T-helper 1 cell (primary cell): ENCODE data around the gene PCYT1A.
"Not testable (repeated sequence)": the region's sequence is repeated elsewhere in the genome, so short reads cannot be mapped to it uniquely, and the experiment has no call there.

Source experiments
- DNase-seq, 5 donors: peaks; one replicate each; pipeline ENCODE4 v3.0.0-alpha.2; 2012 to 2020
- total RNA-seq, 4 donors: gene quantifications; one replicate each; lab custom pipeline; 2026; lab: John Stamatoyannopoulos, UW

Gene PCYT1A
- 46.4 to 89.5 (median 81.6) reads per million in 4 donors for total RNA-seq

DNA sequence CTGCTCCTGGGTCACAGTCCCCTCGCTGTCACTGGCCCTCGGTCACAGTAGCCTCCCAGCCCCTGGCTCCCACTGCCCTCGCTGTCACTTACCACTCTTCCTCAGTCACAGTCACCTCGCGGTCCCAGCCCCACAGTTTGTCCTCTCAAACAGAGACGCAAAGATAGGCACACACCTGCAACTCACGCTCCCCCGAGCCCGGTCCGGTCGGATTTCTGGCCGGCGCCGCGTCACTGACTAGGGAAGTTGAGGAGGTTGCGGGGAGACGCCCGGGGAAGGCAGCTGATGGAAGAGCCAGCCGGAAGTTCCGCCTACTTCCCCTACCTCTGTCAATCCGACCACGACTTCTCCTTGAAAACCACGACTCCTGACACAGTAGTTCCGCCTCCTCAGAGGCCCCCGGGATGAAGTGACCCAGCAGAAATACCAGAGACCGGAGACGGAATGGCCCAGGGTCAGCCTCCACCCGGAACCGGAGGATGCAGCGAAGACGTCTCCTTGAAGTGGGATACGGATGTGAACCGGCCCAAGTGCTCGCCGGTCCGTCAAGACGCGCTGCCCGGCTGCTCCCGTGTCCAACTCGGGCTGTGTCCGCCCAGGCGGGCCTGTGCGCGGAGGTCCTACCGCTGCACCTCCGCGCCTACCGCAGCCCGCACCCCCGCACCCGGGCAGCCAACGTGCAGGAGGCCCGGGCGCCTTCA is at the start of gene PCYT1A:
Gene PCYT1A (minus strand): TSS at position 287 of the 701 bp plus-strand sequence. CDS start 17,195 bp downstream, outside the sequence.
- DNase-seq: peak; percentile 57 to 88 (median 67)

DNA sequence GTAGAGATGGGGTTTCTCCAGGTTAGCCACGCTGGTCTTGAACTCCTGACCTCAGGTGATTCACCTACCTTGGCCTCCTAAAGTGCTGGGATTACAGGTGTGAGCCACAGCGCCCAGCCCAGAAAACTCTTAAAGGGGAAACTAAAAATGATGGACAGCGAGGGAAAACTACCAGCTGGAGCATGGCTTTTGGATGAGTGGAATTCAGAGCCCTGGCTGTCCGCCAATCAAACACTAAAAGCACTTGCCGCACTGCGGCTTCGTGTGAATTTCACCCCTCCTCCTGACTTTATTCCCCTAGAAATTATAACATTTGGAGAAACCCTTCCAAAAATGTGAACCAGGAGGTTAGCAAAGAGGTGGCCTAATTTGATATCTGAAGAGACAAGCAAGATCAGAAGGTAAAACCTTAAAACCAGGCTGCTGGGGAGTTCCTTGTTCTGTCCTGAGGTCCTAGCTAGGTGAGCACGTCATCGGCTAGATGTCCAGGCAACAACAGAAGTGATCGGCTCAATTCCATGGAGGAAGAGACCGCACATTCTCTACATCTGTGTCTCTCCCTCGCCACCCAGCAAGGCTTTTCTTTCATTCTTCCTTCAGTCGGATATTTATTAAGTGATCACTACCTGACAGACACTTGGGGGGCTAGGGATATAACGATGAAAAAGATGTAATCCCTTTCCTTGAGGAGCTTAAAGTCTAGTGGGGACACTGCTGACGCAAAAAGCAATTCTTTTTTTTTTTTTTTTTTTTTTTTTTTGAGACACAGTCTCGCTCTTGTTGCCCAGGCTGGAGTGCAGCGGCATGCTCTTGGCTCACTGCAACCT is 49.0 kb upstream of the PCYT1A start:
- no peak for DNase-seq

DNA sequence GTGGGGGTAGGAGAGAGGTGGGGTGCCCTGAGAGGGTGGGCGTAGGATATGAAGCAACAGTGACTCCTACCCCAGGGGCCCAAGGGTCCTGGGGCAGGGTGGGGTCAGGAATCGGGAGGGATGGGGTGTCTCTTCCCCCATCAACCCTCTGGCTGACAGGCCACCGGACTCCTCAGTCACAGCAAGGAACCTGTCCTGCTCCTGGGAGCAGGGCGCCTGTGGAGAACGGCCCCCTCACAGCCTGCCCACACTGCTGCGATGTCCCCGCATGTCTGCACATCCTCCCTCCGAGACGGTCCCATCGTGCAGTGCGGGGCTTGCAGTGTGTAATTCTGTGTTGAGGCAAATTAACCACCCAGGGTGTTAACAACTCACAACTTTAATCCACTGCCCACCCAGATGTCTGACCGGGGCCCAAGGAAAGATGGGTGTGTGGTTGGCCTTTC is 48.0 kb upstream of the PCYT1A start:
- DNase-seq: no peak

DNA sequence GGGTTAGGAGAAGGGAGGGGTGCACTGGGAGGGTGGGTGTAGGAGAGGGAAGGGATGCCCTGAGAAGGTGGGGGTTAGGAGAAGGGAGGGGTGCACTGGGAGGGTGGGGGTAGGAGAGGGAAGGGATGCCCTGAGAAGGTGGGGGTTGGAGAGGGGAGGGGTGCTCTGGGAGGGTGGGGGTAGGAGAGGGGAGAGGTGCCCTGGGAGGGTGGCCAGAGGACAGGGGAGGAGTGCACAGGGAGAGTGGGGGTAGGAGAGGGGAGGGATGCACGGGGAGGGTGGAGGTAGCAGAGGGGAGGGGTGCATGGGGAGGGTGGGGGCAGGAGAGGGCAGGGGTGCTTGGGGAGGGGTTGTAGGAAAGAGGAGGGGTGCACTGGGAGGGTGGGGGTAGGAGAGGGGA is 47.5 kb upstream of the PCYT1A start:
- DNase-seq: no peak

DNA sequence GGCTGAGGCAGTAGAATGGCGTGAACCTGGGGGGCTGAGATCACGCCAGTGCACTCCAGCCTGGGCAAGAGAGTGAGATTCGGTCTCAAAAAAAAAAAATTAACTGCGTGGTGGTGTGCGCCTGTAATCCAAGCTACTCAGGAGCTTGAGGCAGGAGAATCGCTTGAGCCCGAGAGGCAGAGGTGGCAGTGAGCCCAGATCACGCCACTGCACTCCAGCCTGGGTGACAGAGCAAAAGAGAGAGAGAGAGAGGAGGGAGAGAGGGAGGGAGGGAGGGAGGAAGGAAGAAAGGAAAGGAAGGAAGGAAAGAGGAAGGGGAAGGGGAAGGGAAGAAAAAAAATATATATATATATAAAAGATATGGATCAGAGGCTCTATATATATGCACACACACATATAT is 44.6 kb upstream of the PCYT1A start:
- no peak for DNase-seq

DNA sequence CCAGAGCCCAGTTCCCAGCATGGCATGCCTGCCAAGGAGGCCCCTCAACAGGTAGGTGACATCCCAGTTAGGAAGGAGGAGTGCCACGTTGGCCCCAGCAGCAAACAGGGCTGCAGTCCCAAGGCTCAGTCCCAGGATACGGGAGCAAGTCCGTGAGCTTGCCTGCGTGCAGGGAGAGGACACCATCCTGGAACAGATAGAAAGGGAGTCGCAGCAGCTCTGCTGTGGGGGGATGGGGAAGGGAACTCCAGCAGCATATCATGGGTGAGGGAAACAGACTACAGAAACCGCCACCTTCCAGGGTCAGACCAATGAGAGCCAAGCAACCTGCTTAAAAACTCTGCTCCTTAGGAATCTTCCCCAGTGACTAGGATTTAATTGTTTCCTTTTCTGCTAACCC is 39.9 kb upstream of the PCYT1A start:
- DNase-seq: no peak

DNA sequence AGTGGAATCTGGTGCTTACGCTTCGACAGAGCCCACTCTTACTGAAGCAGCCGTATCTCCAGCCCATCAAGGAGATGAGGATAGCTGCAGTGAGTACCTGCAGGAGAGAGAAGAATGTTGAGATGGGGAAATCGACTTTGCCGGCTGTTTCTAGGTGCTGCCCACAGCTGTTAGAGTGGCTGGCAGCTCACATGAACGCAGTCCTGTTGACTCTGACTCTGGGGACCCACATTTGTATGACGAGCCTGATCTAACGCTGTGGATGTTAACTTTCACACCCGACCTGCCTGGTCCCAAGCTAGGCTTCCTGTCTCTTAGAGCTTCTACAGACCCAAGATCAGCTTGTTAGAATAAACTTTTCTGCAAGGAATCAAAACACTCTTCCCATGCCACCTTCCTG is 39.4 kb upstream of the PCYT1A start:
- DNase-seq: no peak

DNA sequence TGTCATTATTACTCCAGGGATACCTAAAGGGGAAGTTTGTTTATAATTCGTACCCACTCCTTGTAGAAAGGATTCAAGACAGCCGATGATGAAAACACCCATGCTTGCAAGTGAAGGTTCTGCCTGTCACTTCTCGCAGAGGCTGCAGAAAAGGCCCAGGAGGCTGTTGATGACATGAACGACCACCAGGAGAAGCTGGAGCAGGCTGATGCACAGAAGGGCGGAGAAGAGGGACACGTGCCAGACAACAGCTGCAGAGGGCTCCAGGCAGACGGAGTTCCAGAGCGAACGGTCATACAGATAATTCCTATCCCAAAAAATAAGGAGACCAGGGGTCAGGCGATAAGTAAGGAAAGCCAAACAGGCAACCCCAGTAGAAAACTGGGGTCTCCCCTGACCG is 36.2 kb upstream of the PCYT1A start:
- DNase-seq: no peak

DNA sequence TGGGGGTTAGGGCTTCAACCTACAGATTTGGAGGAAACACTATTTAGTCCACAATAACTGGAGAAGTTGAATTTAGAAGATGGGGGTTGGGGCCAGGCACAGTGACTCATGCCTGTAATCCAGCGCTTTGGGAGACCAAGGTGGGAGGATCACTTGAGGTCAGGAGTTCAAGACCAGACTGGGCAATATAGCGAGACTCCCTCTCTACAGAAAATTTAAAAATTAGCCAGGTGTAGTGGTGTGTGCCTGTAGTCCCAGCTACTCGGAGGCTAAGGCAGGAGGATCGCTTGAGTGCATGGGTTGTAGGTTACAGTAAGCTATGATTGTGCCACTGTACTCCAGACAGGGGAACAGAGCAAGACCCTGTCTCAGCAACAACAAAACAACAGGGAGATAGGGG is 35.5 kb upstream of the PCYT1A start:
- DNase-seq: no peak

DNA sequence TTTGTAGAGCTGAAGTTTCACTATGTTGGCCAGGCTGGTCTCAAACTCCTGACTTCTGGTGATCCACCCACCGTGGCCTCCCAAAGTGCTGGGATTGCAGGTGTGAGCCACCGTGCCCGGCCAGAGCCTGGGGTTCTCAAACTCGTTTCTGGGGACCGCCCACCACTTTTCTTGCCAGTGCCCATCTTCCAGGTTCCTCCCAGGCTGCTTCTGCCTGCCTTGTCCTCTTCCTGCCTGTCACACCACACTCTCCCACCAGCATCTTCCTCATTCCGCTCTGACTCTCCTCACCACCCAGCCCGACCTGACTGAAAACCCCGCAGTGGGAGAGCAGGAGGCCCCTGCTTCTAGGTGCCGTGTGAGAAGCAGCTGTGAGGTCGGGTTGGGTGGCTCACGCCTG is 33.6 kb upstream of the PCYT1A start:
- DNase-seq: no peak

DNA sequence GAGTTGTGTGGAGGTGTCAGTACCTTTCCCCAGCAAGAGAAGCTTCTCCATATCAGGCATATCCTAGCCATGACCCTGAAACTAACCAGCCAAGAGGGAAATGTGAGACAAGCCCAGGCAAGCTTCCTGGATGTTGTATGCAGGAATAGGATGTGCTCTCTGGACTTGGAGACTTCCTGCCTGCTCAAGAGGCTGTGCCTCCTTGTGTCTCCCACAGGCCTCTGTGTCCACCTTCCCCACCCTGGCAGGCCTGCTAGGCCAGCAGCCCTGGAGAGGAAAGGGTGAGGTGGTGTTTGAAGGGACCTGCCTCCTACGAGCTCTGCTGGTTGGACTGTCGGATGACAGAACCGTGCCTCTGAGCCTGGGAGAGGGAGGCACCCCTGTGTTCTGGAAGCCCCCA is 32.6 kb upstream of the PCYT1A start:
- DNase-seq: no peak

DNA sequence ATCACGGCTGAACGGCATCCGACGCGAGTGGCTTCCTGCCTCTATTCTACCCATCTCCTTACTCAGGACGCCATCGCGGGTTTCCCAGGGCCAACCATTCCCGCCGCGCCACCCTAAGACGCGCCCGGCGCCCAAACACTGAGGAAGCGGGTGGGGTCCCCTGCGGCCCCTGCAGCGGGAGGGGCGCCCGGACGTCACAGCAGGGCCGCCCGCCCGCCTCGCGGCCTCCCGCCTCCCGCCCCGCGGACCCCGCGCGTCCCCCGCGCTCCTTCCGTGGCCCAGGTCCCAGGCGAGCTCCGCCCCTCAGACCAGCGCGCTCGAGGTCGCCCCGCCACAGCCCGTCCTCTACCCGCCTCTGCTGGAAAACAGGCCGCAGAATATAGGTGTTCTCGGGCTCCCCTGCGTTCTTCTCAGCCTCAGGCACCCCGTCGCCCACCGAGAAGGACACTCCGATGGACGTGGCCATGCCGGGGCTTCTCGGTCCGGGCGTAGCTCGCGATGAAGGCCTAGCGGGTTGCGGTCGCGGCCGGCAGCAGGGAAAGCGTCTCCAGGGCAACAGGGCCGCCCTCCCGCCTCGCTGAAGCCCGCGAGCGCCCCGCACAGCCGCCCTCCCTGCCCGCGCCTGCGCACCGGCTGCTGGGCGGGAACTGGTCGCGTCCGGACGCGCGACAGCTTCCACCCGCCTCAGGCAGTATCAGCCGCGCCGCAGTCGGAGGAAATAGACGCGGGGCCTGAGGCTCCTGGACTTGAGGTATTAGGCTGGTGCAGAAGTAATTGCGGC is 30.4 kb upstream of the PCYT1A start, which contains the start of gene DYNLT2B:
Gene DYNLT2B (minus strand): TSS at position 554 of the 781 bp plus-strand sequence. CDS start 88 bp downstream, at position 466.
- DNase-seq: peak; percentile 78 to 94 (median 80)

DNA sequence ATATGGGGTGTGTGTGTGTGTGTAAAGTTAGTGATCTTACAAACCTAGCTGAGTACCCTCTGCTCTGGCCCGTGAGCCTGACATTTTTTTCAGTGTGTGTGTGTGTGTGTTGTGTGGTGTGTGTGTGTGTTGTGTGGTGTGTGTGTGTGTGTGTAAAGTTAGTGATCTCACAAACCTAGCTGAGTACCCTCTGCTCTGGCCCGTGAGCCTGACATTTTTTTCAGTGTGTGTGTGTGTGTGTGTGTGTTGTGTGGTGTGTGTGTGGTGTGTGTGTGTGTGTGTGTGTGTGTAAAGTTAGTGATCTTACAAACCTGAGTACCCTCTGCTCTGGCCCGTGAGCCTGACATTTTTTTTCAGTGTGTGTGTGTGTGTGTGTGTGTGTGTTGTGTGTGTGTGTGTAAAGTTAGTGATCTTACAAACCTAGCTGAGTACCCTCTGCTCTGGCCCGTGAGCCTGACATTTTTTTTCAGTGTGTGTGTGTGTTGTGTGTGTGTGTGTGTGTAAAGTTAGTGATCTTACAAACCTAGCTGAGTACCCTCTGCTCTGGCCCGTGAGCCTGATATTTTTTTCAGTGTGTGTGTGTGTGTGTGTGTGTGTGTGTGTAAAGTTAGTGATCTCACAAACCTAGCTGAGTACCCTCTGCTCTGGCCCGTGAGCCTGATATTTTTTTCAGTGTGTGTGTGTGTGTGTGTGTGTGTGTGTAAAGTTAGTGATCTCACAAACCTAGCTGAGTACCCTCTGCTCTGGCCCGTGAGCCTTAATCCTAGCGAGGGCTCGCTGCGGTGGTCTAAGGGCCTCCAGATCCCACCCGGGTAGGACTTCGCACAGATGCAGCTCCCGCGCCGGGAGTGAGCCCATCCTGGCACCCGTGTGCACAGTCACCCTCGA is 29.5 kb upstream of the PCYT1A start:
- DNase-seq: not testable (repeated sequence)

DNA sequence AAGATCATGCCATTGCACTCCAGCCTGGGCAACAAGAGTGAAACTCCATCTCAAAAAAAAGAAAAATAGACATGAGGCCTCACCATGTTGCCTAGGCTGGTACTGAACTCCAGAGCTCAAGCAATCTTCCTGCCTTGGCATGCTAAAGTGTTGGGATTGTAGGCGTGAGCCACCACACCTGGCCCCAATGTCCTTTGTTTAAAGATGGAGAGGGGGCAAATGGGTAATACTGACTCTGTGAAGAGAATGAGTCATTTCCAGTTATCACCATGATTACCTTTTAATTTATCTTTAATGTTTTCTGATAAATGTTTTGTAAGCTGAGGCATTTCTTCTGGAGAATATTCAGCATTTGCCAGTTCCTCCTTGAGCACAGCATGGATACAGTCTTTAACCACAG is 28.3 kb upstream of the PCYT1A start:
- no peak for DNase-seq

DNA sequence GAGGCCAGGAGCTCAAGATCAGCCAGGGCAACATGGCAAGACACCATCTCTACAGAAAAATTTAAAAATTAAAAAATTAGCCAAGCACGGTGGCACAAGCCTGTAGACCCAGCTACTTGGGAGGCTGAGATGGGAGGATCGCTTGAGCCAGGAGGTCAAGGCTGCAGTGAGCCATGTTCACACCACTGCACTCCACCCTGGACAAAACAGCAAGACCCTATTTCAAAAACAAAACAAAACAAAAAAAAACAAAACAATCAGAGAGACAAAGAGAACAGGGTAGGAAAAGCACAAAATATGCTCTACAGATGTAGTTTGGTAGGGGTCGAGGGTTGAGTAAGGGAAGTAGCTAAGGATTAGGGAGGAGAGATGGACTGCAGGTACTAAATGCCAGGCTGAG is 27.1 kb upstream of the PCYT1A start:
- no peak for DNase-seq

DNA sequence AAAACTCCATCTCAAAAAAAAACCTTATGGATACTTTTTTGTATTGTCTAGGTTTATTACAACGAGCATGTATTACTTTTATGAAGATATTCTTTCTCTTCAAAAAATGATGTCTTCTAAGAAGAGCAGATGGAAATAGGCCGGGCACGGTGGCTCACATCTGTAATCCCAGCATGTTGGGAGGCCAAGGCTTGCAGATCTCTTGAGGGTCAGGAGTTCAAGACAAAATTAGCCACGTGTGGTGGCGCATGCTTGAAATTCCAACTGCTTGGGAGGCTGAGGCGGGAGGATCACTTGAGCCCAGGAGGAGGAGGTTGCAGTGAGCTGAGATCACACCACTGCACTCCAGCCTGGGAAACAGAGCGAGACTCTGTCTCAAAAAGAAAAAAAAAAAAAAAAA is 26.6 kb upstream of the PCYT1A start:
- not testable (repeated sequence) for DNase-seq

DNA sequence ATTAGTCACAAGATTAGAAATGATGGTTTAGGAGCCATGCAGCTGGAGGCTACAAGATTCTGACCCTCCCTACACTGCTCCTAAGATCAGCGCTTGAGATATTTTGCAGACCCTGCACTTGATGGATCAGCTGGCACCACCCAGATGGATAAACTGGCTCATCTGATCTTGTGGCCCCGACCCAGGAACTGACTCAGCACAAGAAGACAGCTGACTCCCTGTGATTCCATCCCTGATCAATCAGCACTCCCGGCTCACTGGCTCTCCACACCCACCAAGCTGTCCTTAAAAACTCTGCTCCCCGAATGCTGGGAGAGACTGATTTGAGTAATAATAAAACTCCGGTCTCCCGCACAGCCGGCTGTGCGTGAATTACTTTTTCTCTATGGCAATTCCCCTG is 15.4 kb upstream of the PCYT1A start:
- DNase-seq: not testable (repeated sequence)

DNA sequence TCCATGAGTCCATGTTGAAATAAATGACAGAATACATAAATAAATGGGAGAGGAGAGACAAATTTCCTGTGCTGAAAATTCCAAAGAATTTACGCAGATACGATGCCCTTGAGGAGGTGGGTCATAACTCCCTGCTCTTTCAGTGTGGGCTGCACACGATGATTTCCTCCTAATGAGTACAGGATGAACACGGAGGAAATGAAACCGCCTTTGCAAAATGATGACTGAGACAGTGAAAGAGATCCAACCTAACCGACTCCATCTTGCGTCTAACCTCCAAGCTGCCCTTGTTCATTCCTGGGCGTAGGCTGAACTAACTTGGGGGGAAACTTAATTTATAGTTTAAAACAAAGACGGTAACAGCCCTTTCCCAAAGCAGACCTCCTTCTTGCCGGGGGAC is 15.0 kb upstream of the PCYT1A start:
- DNase-seq: not testable (repeated sequence)

DNA sequence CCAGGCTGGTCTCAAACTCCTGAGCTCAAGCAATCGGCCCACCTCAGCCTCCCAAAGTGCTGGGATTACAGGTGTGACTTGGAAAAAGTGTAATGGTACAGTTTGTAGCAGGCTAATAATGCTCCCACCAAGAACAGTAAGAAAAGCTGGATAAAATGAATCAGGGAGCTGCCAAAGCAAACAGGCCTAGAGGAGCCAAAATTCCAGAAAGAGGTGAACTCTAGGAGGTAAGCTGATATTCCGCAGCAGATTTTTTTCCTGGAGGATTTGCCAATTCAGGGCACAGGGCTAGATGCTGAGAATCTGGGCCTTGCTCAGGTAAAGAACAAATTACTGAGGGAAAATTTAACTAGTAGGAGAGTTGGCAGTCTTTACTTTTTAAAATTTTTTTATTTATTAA is 11.0 kb upstream of the PCYT1A start:
- no peak for DNase-seq

DNA sequence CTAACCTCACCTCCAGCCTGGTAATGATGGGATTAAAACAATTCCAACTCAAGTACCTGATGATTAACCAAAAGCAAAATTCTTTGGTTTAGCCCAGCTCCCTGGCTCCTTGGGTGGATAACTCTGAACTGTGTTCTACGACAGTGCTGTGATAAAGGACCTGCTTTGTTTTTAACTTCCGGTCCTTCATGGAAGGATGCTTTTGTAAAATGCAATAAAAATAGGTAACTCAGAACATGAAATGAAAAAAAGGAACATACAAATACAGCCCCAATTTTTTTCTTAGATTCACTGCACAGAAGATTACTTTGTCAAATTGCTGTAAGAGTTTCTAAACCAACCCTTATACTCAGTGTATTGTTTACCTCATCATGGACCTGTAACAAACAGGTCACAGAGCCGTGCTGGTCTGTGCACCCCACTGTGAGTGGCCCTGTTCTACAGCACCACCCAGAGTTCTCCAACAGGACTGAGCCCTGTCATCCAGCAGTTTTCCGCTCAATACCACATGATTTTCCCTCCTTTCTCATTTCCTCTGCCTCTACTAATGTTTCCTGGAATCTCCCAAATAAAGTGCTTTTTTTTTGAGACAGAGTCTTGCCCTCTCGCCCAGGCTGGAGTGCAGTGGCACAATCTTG is 4.9 kb upstream of the PCYT1A start:
- no peak for DNase-seq

DNA sequence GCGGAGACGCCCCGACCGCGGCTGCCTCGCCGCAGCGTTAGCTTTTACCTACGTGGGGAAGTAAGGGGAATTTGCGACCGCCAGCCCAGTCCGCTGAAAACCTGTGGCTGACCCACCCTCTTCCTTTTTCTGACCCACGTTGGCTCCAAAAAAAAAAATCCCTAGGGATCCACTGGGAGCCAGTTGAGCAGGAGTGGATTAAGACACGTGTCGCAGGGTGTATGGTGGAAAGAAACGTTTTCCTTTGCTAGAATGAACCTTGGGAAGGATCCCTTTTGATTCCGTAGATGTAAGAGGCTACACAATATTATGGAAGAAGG is 575 bp upstream of the PCYT1A start:
- no peak for DNase-seq

DNA sequence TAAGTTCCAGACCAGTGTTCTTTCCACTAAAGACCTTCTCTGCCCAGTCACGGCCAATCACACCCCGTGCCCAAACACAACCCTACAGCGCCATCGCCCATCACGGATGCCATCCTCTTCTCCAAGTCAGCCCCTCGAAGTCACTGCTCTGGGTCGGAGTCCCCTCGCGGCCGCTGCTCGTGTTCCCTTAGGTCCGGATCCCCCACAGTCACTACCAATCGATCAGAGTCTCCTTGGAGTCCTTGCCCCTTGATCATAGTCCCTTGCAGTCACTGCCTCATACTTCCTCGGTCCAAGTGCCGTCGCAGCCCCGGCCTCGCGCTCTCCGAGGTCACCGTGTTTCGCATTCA is 461 bp downstream of the PCYT1A start:
- DNase-seq: peak in 3 of 5 donors; percentile 11 to 17 (median 14)
